Measurements from ENCODE around the gene B3GALT4.

B3GALT4 gene

DNA sequence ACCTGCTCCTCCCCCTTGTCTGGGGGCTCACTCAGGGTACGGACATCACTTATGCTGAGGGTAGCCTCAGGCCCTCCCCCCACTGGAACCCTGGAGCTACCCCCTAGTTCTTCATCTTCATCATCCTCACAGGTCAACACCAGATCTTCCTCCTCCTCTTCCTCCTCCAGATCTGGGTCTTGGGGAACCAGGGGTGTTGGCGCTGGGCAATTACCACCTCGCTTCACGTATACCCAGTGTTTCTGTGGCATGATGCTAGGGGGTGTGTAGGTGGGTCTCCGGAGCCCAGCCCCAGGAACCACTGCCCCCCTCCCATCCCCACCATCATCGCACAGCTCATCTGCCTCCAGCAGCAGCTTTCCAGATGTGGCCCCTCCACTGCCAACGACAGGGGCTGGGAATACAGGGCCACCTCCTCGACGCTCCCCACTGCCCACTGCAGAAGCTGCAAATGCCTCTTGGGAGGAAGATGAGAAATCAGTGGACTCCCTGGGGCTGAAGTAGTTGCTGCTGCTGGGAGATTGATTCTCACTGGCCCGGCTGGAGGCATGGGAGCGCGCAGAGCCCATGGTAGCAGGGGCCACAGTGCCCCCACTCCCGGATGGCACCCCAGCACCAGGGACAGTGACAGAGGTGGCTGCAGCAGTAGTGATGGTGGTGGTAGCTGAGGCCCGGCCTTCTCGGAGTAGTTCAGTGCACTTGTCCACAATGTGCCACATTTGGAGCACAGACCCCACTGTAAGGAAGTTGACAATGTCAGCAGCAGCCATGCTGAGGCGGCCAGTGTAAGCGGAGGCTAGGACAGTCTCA lies 39.1 kb downstream of the B3GALT4 start:
- Histone ChIP-seq H3K36me3 (ENCODE audit: low read length) (peaks cover 21% of the 10 kb centered on the region), H3K79me2 (ENCODE audit: insufficient read depth, low read length) (peaks cover 38% of the 10 kb centered on the region), H3K9me2 (replicated peaks; ENCODE audit: insufficient read depth, low read length) (no peaks in the 10 kb centered on the region), H3K4me2 (ENCODE audit: low read depth, low read length, poor library complexity, severe bottlenecking) (no peak overlapping the region), H4K20me1 (ENCODE audit: low read depth, low read length) (no peaks in the 10 kb centered on the region), H3K27ac (ENCODE audit: low read depth, low read length) (no peak overlapping the region), H3K9ac (ENCODE audit: low read length) (no peak overlapping the region), H3F3A (ENCODE audit: insufficient read depth) (peaks cover 69% of the 10 kb centered on the region), H2AFZ (ENCODE audit: low read depth, low read length, severe bottlenecking) (no peak overlapping the region), H3K9me3 (ENCODE audit: insufficient read depth, low read length) (no peaks in the 10 kb centered on the region), H3K4me3 (ENCODE audit: insufficient read depth, low read length, poor library complexity, severe bottlenecking) (no peak overlapping the region), H3K27me3 (ENCODE audit: low read length) (no peaks in the 10 kb centered on the region)
- TF ChIP-seq, protein P1, sequence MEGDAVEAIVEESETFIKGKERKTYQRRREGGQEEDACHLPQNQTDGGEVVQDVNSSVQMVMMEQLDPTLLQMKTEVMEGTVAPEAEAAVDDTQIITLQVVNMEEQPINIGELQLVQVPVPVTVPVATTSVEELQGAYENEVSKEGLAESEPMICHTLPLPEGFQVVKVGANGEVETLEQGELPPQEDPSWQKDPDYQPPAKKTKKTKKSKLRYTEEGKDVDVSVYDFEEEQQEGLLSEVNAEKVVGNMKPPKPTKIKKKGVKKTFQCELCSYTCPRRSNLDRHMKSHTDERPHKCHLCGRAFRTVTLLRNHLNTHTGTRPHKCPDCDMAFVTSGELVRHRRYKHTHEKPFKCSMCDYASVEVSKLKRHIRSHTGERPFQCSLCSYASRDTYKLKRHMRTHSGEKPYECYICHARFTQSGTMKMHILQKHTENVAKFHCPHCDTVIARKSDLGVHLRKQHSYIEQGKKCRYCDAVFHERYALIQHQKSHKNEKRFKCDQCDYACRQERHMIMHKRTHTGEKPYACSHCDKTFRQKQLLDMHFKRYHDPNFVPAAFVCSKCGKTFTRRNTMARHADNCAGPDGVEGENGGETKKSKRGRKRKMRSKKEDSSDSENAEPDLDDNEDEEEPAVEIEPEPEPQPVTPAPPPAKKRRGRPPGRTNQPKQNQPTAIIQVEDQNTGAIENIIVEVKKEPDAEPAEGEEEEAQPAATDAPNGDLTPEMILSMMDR (IDR thresholded peaks at IDR 0.05; ENCODE audit: insufficient read depth, low read length, poor library complexity, severe bottlenecking), result no peak
- TF ChIP-seq EZH2phosphoT487 (conservative IDR thresholded peaks at IDR 0.05; ENCODE audit: low read length), result no peak

- H3K9me3 ChIP-seq (ENCODE audit: insufficient read depth, low read length), result no peaks in the 10 kb centered on the region
- no peak overlapping the region; the same call in 1 of the 2 replicates for H3K9ac ChIP-seq (ENCODE audit: low read length)
- H3K79me2 ChIP-seq (ENCODE audit: insufficient read depth, low read length), result peaks cover 40% of the 10 kb centered on the region
- TF ChIP-seq EZH2phosphoT487 (conservative IDR thresholded peaks at IDR 0.05; ENCODE audit: low read length), result no peak
- TF ChIP-seq, protein P1 (IDR thresholded peaks at IDR 0.05; ENCODE audit: insufficient read depth, low read length, poor library complexity, severe bottlenecking), result no peak
- no peaks in the 10 kb centered on the region for H3K27me3 ChIP-seq (ENCODE audit: low read length)
- H3K4me3 ChIP-seq (ENCODE audit: insufficient read depth, low read length, poor library complexity, severe bottlenecking), result peak overlapping the region; percentile 66
- H4K20me1 ChIP-seq (ENCODE audit: low read depth, low read length), result no peaks in the 10 kb centered on the region; the same call in 1 of the 2 replicates
- peaks cover 21% of the 10 kb centered on the region for H3K36me3 ChIP-seq (ENCODE audit: low read length)
- peaks cover 65% of the 10 kb centered on the region for H3F3A ChIP-seq (ENCODE audit: insufficient read depth)
- H3K9me2 ChIP-seq (replicated peaks; ENCODE audit: insufficient read depth, low read length), result no peaks in the 10 kb centered on the region
- H2AFZ ChIP-seq (ENCODE audit: low read depth, low read length, severe bottlenecking), result no peak overlapping the region
- H3K4me2 ChIP-seq (ENCODE audit: low read depth, low read length, poor library complexity, severe bottlenecking), result peak overlapping the region; percentile 44
- peak overlapping the region; percentile 16 for H3K27ac ChIP-seq (ENCODE audit: low read depth, low read length)
Observed at GRCh38 chr6:33316603-33317418, 39.9 kb downstream of the B3GALT4 start.

GRCh38 chr6:33317419-33317668 lies 40.4 kb downstream of the B3GALT4 start:
- no peaks in the 10 kb centered on the region for H3K27me3 ChIP-seq (ENCODE audit: low read length)
- peaks cover 40% of the 10 kb centered on the region for H3K79me2 ChIP-seq (ENCODE audit: insufficient read depth, low read length)
- no peaks in the 10 kb centered on the region; the same call in 1 of the 2 replicates for H4K20me1 ChIP-seq (ENCODE audit: low read depth, low read length)
- H3K27ac ChIP-seq (ENCODE audit: low read depth, low read length), result peak overlapping the region; percentile 77; the same call in 1 of the 2 replicates
- H3K4me2 ChIP-seq (ENCODE audit: low read depth, low read length, poor library complexity, severe bottlenecking), result peak overlapping the region; percentile 55
- peaks cover 21% of the 10 kb centered on the region for H3K36me3 ChIP-seq (ENCODE audit: low read length)
- H3K9me2 ChIP-seq (replicated peaks; ENCODE audit: insufficient read depth, low read length), result no peaks in the 10 kb centered on the region
- peaks cover 60% of the 10 kb centered on the region for H3F3A ChIP-seq (ENCODE audit: insufficient read depth)
- H2AFZ ChIP-seq (ENCODE audit: low read depth, low read length, severe bottlenecking), result no peak overlapping the region
- H3K9ac ChIP-seq (ENCODE audit: low read length), result peak overlapping the region; percentile 45; the same call in 1 of the 2 replicates
- H3K4me3 ChIP-seq (ENCODE audit: insufficient read depth, low read length, poor library complexity, severe bottlenecking), result peak overlapping the region; percentile 66
- H3K9me3 ChIP-seq (ENCODE audit: insufficient read depth, low read length), result no peaks in the 10 kb centered on the region
- TF ChIP-seq EZH2phosphoT487 (conservative IDR thresholded peaks at IDR 0.05; ENCODE audit: low read length), result no peak
- TF ChIP-seq, protein P1 (IDR thresholded peaks at IDR 0.05; ENCODE audit: insufficient read depth, low read length, poor library complexity, severe bottlenecking), result no peak
